HUES6 (cell line): ENCODE measurements around the gene IFI35.
"Not testable (repeated sequence)": the region's sequence is repeated elsewhere in the genome, so short reads cannot be mapped to it uniquely, and the experiment has no call there.

Source experiments
- H3K27ac ChIP-seq: 2 replicates; pipeline ENCODE4 v1.7.0; 2013; ENCODE audit warnings: low read depth, mild to moderate bottlenecking, low read length, inconsistent platforms
- H3K27me3 ChIP-seq: 2 replicates; pipeline ENCODE4 v1.6.1; 2013; ENCODE audit warnings: low read length; ENCODE audit not compliant: control insufficient read depth, insufficient read depth
- H3K36me3 ChIP-seq: 2 replicates; pipeline ENCODE4 v1.6.1; 2013; ENCODE audit warnings: low read length; ENCODE audit not compliant: control insufficient read depth, insufficient read depth
- H3K4me1 ChIP-seq: 2 replicates; pipeline ENCODE4 v1.6.1; 2013; ENCODE audit warnings: low read length; ENCODE audit not compliant: control insufficient read depth, insufficient read depth
- H3K4me3 ChIP-seq: 2 replicates; pipeline ENCODE4 v1.5.1; 2013; ENCODE audit warnings: low read depth, low read length
- H3K9ac ChIP-seq: one replicate; pipeline ENCODE4 v1.6.1; 2013; ENCODE audit warnings: mild to moderate bottlenecking, low read length
- H3K9me3 ChIP-seq: 2 replicates; pipeline ENCODE4 v1.6.1; 2013; ENCODE audit warnings: low read depth, low read length; ENCODE audit not compliant: control insufficient read depth, insufficient read depth

Gene IFI35

GRCh38 chr17:43006639-43007551, at the start of gene IFI35:
IFI35 (plus strand) TSS chr17:43006784; CDS start chr17:43006948, 164 bp downstream.
- Histone ChIP-seq H3K9ac (peak within 1 kb of the TSS; percentile 83), H3K4me3 (peak within 1 kb of the TSS; percentile 62), H3K36me3 (peaks cover 25% of the 10 kb centered on the region), H3K9me3 (no peaks in the 10 kb centered on the region), H3K4me1 (peaks cover 8% of the 10 kb centered on the region), H3K27me3 (no peaks in the 10 kb centered on the region), H3K27ac (0 out of 2 replicates have a peak within 1 kb of the TSS, but pooled peaks have one; percentile 10)

DNA sequence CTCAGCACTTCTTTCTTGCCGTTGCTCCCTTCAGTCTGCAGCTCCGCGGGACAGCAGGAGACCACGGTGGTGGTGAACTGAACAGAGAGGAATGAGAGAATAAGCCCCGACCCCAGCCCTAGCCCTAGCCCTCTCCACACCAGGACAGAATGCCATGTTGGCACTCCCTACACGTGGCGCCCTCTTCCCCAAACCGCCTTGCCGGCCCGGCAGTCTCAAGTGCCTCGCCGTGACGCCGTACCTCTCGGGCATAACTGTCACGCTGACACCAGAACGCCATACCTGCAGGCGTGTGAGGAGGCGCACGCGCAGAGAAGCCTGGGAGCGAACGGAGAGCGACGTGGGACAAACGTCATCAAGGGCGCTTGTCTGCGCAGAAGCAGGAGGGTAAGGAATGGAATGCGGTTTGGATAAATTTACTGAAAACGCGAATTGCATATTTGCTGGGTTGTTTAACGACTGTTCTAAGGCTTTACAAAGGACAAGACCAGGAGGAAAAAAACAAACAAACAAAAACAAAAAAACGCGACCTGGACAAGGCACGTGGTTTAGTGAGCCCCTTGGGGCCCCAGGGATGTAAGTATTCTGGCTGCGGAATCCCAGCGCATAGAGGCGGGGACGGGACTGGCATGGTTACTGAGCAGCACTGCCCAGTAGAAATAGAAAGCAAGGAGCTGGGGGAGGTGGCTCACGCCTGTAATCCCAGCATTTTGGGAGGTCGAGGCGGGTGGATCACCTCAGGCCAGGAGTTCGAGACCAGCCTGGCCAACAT, 42.2 kb upstream of the IFI35 start, which contains the start of gene AARSD1:
AARSD1 (minus strand) TSS at position 294 of the 772 bp plus-strand sequence; CDS start at position 280, 14 bp downstream.
- Histone ChIP-seq H3K4me1 (no peaks in the 10 kb centered on the region; the same call in 1 of the 2 replicates), H3K27me3 (no peaks in the 10 kb centered on the region), H3K9ac (peak within 1 kb of the TSS; percentile 86), H3K27ac (peak within 1 kb of the TSS; percentile 64; the same call in 1 of the 2 replicates), H3K4me3 (peak within 1 kb of the TSS; percentile 89), H3K9me3 (no peaks in the 10 kb centered on the region), H3K36me3 (peaks cover 33% of the 10 kb centered on the region)

- Histone ChIP-seq H3K27ac (no peak overlapping the region), H3K4me1 (no peaks in the 10 kb centered on the region; the same call in 1 of the 2 replicates), H3K27me3 (no peaks in the 10 kb centered on the region), H3K4me3 (no peak overlapping the region), H3K9me3 (no peaks in the 10 kb centered on the region), H3K9ac (no peak overlapping the region), H3K36me3 (no peaks in the 10 kb centered on the region)
Measured at GRCh38 chr17:42967925-42968324, 38.7 kb upstream of the IFI35 start.

DNA sequence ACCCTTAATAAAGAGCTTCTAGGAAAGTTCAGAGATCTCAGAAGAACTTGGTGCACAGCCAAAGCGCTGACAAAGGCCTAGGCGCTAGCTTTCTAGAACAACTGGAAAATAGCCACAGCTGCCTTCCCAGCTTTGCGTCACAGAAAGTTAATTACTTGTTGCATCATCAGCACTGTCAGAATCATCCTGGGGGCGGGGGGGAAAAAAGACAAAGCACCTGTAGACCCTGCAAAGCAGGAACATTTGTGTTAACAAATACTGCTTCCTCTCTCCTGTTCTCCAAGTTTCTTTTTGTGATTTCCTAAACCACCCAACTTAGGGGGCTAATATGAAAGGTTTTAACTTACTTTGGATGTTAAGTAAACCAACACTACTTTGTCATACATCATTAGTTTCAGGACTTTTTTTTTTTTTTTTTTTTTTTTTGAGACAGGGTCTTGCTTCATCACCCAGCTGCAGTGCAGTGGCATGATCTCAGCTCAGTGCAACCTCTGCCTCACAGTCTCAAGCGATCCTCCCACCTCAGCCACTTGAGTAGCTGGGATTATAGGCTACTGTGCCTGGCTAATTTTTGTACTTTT, 37.5 kb upstream of the IFI35 start:
- no peaks in the 10 kb centered on the region for H3K9me3 ChIP-seq
- no peaks in the 10 kb centered on the region for H3K4me1 ChIP-seq
- no peak overlapping the region for H3K4me3 ChIP-seq
- H3K27me3 ChIP-seq, result no peaks in the 10 kb centered on the region
- H3K36me3 ChIP-seq, result no peaks in the 10 kb centered on the region
- H3K27ac ChIP-seq, result no peak overlapping the region; the same call in 1 of the 2 replicates
- H3K9ac ChIP-seq, result no peak overlapping the region

DNA sequence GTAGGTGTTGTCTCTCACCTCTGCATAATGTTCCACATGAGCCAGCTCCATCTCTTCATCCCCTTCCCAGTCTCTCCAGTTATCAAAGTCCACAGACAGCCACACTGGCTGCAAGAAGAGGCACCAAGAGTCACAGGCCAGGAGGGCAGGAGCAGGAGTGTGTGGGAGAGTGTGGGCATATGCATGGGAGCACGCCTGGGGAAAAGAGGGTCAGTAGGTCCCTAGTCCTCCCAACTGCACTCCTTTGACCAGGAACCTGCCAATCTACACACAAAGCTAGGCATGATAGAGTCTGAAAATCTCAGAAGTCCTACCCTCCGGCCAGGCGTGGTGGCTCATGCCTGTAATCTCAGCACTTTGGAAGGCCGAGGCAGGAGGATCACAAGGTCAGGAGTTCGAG, 35.0 kb upstream of the IFI35 start:
- Histone ChIP-seq H3K4me1 (no peaks in the 10 kb centered on the region), H3K36me3 (no peaks in the 10 kb centered on the region), H3K9ac (no peak overlapping the region), H3K27me3 (no peaks in the 10 kb centered on the region), H3K9me3 (no peaks in the 10 kb centered on the region), H3K4me3 (no peak overlapping the region), H3K27ac (no peak overlapping the region)

DNA sequence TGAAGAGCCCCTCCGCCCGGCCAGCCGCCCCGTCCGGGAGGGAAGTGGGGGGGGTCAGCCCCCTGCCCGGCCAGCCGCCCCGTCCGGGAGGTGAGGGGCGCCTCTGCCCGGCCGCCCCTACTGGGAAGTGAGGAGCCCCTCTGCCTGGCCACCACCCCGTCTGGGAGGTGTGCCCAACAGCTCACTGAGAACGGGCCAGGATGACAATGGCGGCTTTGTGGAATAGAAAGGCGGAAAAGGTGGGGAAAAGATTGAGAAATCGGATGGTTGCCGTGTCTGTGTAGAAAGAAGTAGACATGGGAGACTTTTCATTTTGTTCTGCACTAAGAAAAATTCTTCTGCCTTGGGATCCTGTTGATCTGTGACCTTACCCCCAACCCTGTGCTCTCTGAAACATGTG, 33.3 kb upstream of the IFI35 start:
- H3K36me3 ChIP-seq, H3K27me3 ChIP-seq, H3K9me3 ChIP-seq: not testable (repeated sequence)

DNA sequence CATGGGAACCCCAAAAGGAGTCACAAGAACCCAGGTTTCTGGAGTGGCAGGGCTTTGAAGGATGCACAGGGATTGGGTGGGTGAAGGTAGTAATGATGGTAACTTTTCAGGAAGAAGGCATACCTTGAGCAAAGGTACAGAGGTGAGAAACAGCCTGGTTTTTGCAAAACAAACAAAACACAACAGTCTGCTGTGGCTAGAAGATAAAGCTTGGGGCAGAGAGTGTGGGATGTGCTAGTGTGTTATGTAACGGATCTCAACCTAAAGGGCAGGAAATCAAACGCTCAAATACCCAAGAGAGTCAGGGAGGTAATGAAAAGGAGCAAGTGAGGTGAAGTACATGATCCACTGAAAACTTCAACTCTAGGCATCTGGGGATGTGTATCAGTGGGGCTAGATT, 31.3 kb upstream of the IFI35 start:
- Histone ChIP-seq H3K9ac (no peak overlapping the region), H3K36me3 (no peaks in the 10 kb centered on the region), H3K27me3 (no peaks in the 10 kb centered on the region), H3K27ac (no peak overlapping the region), H3K9me3 (no peaks in the 10 kb centered on the region), H3K4me3 (no peak overlapping the region), H3K4me1 (peaks cover 9% of the 10 kb centered on the region)

More for the DNA sequence above, 33.3 kb upstream of the IFI35 start:
- not testable (repeated sequence) for H3K9ac ChIP-seq, H3K27ac ChIP-seq, H3K4me1 ChIP-seq, H3K4me3 ChIP-seq

DNA sequence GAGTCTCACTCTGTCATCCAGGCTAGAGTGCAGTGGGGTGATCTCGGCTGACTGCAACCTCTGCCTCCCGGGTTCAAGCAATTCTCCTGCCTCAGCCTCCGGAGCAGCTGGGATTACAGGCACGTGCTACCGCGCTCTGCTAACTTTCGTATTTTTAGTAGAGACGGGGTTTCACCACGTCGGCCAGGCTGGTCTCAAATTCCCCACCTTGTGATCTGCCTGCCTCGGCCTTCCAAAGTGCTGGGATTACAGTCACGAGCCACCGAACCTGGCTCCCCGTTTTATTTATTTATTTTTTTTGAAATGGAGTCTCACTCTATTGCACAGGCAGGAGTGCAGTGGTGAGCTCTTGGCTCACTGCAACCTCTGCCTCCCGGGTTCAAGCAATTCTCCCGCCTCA, 30.9 kb upstream of the IFI35 start:
- H3K27ac ChIP-seq, H3K27me3 ChIP-seq, H3K4me1 ChIP-seq, H3K9ac ChIP-seq, H3K36me3 ChIP-seq, H3K4me3 ChIP-seq, H3K9me3 ChIP-seq: not testable (repeated sequence)

- peak within 1 kb of the TSS; percentile 90; the same call in 1 of the 2 replicates for H3K27ac ChIP-seq
- peaks cover 14% of the 10 kb centered on the region for H3K4me1 ChIP-seq
- H3K9ac ChIP-seq, result peak within 1 kb of the TSS; percentile 96
- H3K36me3 ChIP-seq, result peaks cover 4% of the 10 kb centered on the region
- no peaks in the 10 kb centered on the region for H3K9me3 ChIP-seq
- H3K4me3 ChIP-seq, result peak within 1 kb of the TSS; percentile 94
- H3K27me3 ChIP-seq, result no peaks in the 10 kb centered on the region
Measured at GRCh38 chr17:42979511-42980273, 26.9 kb upstream of the IFI35 start, which contains the start of gene PTGES3L. PTGES3L (minus strand) TSS chr17:42980080; CDS start chr17:42980053, 27 bp downstream.

- H3K9me3 ChIP-seq, result no peaks in the 10 kb centered on the region
- H3K9ac ChIP-seq, result peak within 1 kb of the TSS; percentile 96
- H3K36me3 ChIP-seq, result peaks cover 8% of the 10 kb centered on the region
- H3K4me1 ChIP-seq, result peaks cover 14% of the 10 kb centered on the region
- peak within 1 kb of the TSS; percentile 94 for H3K4me3 ChIP-seq
- peak within 1 kb of the TSS; percentile 90; the same call in 1 of the 2 replicates for H3K27ac ChIP-seq
- H3K27me3 ChIP-seq, result no peaks in the 10 kb centered on the region
Measured at GRCh38 chr17:42980274-42980765, 26.3 kb upstream of the IFI35 start, which contains the start of gene RUNDC1. RUNDC1 (plus strand) TSS chr17:42980565; CDS start chr17:42980577, 12 bp downstream.
